GM23338 (cell line): ENCODE measurements around the gene ADH1A.

Source experiments
- CREB1 ChIP-seq: fragments of 250-450 bp; sonication (Bioruptor Pico); IDR thresholded peaks from 2 replicates; pipeline ENCODE4 v1.5.0; 2020; ENCODE audit warnings: low read depth, mild to moderate bottlenecking, moderate library complexity
- CTCF ChIP-seq, 2 experiments: fragments of 200-600 bp in 1 of 2; sonication (generic) in 1 of 2; conservative IDR thresholded peaks; 2 replicates each; pipeline versions ENCODE4 v1.5.1 to v1.6.1; 2016 to 2017; ENCODE audit warnings: antibody characterized with exemption in 2 of 2, low read depth in 2 of 2, mild to moderate bottlenecking in 2 of 2, moderate library complexity in 1 of 2
- EZH2 ChIP-seq: fragments of 200-600 bp; sonication (generic); IDR thresholded peaks from one replicate; pipeline ENCODE4 v1.8.0; 2017; ENCODE audit warnings: antibody characterized with exemption, mild to moderate bottlenecking, low read depth; ENCODE audit not compliant: unreplicated experiment
- JUNB ChIP-seq: IDR thresholded peaks from one replicate; pipeline ENCODE4 v1.6.1; 2016; ENCODE audit warnings: antibody characterized with exemption; ENCODE audit not compliant: unreplicated experiment
- NANOG ChIP-seq: IDR thresholded peaks from 2 replicates; pipeline ENCODE4 v1.6.1; 2016; ENCODE audit warnings: antibody characterized with exemption, borderline replicate concordance
- POLR2AphosphoS5 ChIP-seq: IDR thresholded peaks from 2 replicates; pipeline ENCODE4 v1.6.1; 2016; ENCODE audit warnings: antibody characterized with exemption, low read depth
- REST ChIP-seq: IDR thresholded peaks from one replicate; pipeline ENCODE4 v1.6.1; 2018; ENCODE audit warnings: antibody characterized with exemption; ENCODE audit not compliant: unreplicated experiment
- ZNF331 ChIP-seq: fragments of 250-450 bp; sonication (Bioruptor Pico); IDR thresholded peaks from 2 replicates; pipeline ENCODE4 v1.5.0; 2020; ENCODE audit warnings: low read depth, mild to moderate bottlenecking, moderate library complexity

GRCh38 chr4:99275050-99275449 is 15.7 kb downstream of the ADH1A start:
- TF ChIP-seq CTCF (conservative IDR thresholded peaks at IDR 0.05; ENCODE audit: low read depth in 2 of 2): no peak
- TF ChIP-seq NANOG: no peak
- TF ChIP-seq REST: no peak
- TF ChIP-seq JUNB: no peak
- no peak for TF ChIP-seq CREB1 (CRISPR knock-in tag)
- TF ChIP-seq EZH2: no peak
- TF ChIP-seq POLR2AphosphoS5: no peak
- TF ChIP-seq ZNF331 (CRISPR knock-in tag): no peak
